ENCODE measurements around the gene SLC35F3. TPM values are rescaled to one million over a fixed set of nuclear protein-coding genes. Genes with fewer than 3 reads are reported as not detected.
"Not testable (repeated sequence)": the region's sequence is repeated elsewhere in the genome, so short reads cannot be mapped to it uniquely, and the experiment has no call there.

The SLC35F3 gene
- polyA plus RNA-seq, 3 donors = 0.42 to 0.75 (median 0.69) TPM

DNA sequence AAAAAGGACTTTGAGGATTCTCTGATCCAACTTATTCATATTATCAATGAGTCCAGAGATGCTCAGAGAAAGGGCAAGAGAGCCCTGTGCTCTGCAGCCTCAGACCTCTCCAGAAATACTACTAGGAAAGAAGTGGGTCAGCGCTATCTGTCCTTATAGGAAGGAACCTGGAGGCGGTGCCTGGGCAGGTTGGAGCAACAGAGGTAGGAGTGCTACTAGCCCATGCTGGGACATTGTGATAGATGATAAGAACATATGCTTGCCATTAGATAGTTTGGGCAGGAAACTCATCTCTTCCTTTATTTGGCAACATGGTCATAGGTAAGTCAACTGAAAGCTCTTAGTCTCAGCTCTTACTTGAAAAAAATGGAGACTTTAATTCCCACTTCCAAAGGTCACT, 335.0 kb downstream of the SLC35F3 start:
- DNase-seq (ENCODE audit: low read depth in 3 of 3, low spot score in 2 of 3) = no peak

DNA sequence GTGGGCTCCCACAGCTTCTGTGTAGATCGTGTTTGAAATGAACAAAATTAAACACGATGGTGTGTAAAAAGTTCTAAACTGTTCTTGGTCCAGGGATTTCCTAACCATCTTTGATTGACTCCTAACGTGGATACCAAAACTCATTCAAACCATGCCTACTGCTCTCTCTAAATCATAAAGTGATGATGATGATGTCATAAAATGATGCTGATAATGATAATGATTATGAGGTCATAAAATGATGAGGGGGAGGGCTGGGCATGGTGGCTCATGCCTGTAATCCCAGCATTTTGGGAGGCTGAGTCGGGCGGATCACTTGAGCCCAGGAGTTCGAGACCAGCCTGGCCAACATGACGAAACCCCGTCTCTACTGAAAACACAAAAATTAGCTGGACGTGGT, 335.5 kb downstream of the SLC35F3 start:
- no peak for DNase-seq (ENCODE audit: low read depth in 3 of 3, low spot score in 2 of 3)

DNA sequence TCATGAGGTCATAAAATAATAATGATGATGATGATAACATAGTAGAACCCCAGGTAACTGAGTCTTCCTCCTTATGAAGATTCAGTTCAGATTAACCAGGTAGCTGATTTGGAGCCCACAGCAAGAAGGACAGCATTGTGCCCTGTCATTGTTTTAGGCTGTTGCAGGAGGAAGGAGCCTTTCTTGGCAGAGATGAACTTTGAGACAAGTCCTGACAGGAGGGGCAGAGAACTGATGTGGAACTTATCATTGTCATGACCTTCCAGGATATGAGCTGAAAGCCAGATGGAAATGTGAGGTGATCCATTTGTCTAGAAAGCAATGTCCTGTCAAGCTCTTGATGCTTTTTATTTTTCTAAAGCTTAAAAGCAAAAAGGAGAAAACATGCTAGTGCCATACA, 336.2 kb downstream of the SLC35F3 start:
- DNase-seq (ENCODE audit: low read depth in 3 of 3, low spot score in 2 of 3) = no peak

GRCh38 chr1:234241941-234242490, 337.5 kb downstream of the SLC35F3 start:
- no peak for DNase-seq (ENCODE audit: low read depth in 3 of 3, low spot score in 2 of 3)

DNA sequence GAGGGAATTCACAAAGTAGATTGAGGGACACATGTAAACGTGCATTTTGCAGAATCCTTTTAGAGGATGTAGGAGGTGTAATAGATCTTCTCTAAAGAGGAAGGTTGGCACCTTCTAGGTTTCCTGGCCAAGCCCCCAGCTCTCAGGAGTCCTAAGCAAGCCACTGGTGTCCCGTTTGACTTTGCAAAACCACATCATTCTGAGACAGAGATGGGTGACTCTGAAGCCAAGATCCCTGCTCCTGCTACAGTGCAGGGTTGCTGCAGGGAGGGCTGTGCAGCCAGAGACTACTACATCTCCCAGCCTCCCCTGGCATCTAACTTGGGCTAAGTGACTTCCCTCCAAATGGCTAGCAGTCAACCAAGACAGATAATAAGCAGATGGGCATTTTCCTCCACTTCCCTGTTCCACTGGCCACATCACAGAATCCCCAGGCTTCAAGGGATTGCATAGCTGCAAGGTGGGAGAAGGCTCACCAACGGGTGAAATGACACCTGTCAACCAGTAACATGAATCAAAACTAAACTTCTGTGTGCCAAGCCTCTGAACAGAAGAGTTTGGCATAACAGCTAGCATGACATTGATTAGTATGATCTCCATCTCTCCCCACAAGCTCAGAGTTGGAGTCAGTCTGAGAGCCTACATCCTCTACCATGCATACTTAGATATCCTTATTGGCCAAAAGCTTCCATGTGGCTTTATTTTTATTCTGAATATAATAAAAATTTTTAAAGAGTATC, 339.2 kb downstream of the SLC35F3 start:
- DNase-seq (ENCODE audit: low read depth in 3 of 3, low spot score in 2 of 3) = no peak

- no peak for DNase-seq (ENCODE audit: low read depth in 3 of 3, low spot score in 2 of 3)
Observed at GRCh38 chr1:234244482-234244881, 340.0 kb downstream of the SLC35F3 start.

DNA sequence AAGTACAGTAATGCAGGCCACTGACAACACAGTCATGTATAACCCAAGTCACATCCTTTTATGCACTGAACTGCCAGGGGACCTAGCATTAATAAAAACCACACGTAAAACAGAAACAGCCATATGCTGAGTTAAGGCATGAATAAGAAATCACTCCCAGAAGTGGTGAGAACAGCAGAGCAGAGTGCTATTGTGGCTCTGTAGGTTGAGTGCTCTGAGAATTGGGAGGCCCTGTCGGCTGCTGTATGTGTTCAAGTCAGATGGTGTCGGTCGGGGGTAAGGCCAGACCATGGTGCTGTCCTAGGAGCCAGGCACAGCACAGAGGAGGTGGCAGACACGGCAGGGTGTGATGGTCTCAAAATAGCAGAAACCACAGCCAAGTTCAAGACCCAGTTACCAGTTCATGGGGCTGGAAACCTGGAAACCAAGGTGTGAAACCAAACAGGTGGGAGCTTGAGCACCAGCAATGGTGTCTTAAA, 342.2 kb downstream of the SLC35F3 start:
- no peak for DNase-seq (ENCODE audit: low read depth in 3 of 3, low spot score in 2 of 3)

GRCh38 chr1:234247746-234248145, 343.3 kb downstream of the SLC35F3 start:
- not testable (repeated sequence) for DNase-seq (ENCODE audit: low read depth in 3 of 3, low spot score in 2 of 3)

GRCh38 chr1:234250747-234251146, 346.3 kb downstream of the SLC35F3 start:
- DNase-seq (ENCODE audit: low read depth in 3 of 3, low spot score in 2 of 3) = no peak

- no peak for DNase-seq (ENCODE audit: low read depth in 3 of 3, low spot score in 2 of 3)
Observed at GRCh38 chr1:234253732-234254131, 349.3 kb downstream of the SLC35F3 start.

DNA sequence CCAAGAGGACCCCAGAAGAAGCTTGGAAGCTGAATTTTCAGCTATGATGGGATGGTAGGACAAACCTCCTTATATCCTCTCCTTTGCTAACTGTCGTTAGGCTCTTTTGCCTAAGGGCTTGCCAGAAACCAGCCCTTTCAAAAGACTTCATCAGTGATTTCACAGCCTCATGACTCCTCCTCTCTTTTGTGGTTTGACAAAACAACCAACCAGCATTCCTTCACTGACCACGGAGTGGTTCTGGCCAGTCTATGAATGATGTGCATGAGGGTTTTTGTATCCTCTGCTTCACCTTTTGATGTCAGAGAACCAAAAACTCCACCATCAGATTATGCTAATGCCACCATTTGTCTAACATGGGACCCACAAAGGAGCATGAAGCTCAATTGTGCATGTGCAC, 351.9 kb downstream of the SLC35F3 start:
- DNase-seq (ENCODE audit: low read depth in 3 of 3, low spot score in 2 of 3) = no peak

DNA sequence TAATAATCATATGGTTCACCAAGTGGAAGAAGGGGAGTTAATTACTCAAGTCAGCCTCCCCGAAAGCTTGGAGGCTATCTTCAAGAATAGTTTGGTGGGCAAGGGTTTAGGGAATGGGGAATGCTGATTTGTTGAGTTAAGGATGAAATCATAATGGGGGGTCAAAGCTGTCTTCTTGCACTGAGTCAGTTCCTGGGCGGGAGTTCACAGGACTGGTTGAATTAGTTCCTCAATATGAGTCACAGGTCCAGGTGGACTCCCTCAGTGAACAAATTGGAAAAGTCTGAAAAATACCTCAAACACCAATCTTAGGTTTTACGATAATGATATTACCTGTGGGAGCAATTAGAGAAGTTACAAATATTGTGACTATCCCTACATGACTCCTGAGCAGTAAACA, 353.6 kb downstream of the SLC35F3 start:
- no peak for DNase-seq (ENCODE audit: low read depth in 3 of 3, low spot score in 2 of 3)

DNA sequence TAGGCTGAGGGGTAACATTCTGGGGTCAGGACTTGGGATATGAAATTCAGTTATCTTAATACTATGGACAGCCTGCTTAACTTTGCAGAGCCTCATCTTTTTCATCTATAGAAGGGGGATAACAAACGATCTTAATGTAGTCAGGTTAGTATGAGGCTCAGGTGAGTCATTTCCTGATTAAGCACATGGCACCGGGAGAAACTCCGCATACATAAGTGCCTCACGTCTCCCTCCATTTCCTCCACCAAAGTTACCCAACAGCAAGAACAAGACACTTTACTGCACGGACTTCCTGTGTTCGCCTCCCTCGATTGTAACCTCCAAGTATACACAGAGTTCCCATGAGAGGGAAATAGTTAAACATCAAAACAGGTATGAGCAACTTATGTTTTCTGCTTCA, 356.1 kb downstream of the SLC35F3 start:
- no peak for DNase-seq (ENCODE audit: low read depth in 3 of 3, low spot score in 2 of 3)

- DNase-seq (ENCODE audit: low read depth in 3 of 3, low spot score in 2 of 3) = no peak
Observed at GRCh38 chr1:234261545-234261944, 357.1 kb downstream of the SLC35F3 start.

GRCh38 chr1:234262007-234262753, 357.7 kb downstream of the SLC35F3 start:
- DNase-seq (ENCODE audit: low read depth in 3 of 3, low spot score in 2 of 3) = no peak

DNA sequence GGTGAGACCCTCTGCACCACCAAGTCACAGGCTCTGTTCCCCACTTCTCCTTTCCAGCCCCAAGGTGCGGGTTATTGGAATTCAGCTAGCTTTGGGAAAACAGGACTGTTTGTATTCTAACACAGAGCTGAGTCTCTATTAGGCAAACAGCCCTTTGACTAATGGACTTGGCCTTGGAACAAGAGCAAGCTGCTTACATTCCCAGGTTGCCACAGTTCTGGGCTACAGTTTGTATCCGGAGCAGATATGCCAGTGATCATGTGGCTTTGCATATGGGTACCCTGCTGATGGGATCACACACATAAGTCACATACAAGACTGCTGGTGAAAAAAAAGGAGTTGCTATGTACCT, 358.3 kb downstream of the SLC35F3 start:
- DNase-seq (ENCODE audit: low read depth in 3 of 3, low spot score in 2 of 3) = no peak

DNA sequence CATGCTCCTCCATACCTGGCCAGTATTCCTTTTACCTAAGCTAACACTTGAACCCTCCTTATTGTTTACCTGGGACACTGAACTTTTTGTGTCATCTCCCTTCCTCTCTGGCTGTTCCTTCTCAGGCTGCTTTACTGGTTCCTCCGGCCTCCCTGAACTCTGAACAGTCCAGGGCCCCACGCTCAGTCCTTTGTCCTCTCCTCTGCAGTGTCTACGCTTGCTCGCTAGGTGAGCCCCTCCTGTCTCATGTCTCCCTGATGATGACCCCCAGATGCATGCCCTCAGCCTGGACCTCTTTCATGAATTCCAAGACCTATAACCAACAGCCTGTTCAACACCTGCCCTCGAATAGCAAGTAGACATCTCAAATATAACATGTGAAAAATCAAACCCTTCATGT, 360.4 kb downstream of the SLC35F3 start:
- no peak for DNase-seq (ENCODE audit: low read depth in 3 of 3, low spot score in 2 of 3)

GRCh38 chr1:234265321-234265720, 360.8 kb downstream of the SLC35F3 start:
- DNase-seq (ENCODE audit: low read depth in 3 of 3, low spot score in 2 of 3) = no peak

- no peak for DNase-seq (ENCODE audit: low read depth in 3 of 3, low spot score in 2 of 3)
Observed at GRCh38 chr1:234265861-234266260, 361.4 kb downstream of the SLC35F3 start.

GRCh38 chr1:234270093-234270492, 365.6 kb downstream of the SLC35F3 start:
- DNase-seq (ENCODE audit: low read depth in 3 of 3, low spot score in 2 of 3) = no peak

DNA sequence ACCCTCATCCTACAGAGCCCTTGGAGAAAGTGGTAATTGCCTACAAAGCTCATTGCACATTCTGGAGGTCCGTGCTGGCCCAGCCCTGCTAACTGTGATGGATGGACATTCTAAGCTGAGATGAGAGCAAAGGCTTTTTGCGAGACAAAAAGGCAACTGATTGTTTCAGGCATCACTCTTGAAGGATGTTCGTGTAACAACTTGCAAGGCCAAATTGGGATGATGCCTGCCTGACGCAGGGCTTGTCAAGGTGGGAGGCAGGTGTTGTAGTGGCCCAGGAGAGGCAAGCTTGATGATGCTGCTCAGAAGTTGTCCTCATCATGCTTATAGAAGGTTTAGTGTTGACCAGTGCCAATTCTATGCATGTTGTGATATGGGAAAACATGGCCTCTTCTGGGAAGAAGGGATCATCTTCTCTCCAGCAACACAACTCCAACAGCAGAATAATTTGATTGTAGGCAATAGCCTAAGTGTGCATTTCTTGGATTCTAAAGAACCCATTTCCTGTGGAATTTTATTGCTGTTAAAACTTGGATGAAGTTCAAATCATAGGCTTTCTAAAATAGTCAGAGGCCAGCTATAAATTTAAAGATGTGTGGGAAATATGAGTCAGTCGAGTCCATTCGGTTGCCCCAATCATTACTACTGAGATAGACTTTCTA, 366.2 kb downstream of the SLC35F3 start:
- no peak for DNase-seq (ENCODE audit: low read depth in 3 of 3, low spot score in 2 of 3)

Measured in right renal cortex interstitium (tissue), 3 donors.